NCI-H1694 (cell line): ENCODE results near the gene TOMM40.
"Not testable (repeated sequence)": the region's sequence is repeated elsewhere in the genome, so short reads cannot be mapped to it uniquely, and the experiment has no call there.

Experiments
- DNase-seq: peaks from one replicate; lab custom pipeline; 2025; lab: John Stamatoyannopoulos, UW

TOMM40 gene

GRCh38 chr19:44891016-44891882, at the start of gene TOMM40:
TSS of gene TOMM40 (plus strand) at chr19:44891254. CDS start at chr19:44891416, 162 bp downstream.
- DNase-seq, result peak; percentile 100

- DNase-seq, result no peak
These were observed 45.8 kb upstream of the TOMM40 start for GRCh38 chr19:44845286-44845611.

GRCh38 chr19:44845612-44846454, 45.2 kb upstream of the TOMM40 start, which contains the start of gene NECTIN2:
TSS of gene NECTIN2 (plus strand) at chr19:44846297. CDS start at chr19:44846526, 229 bp downstream.
- peak; percentile 96 for DNase-seq

GRCh38 chr19:44846455-44847143, 44.5 kb upstream of the TOMM40 start:
- DNase-seq, result no peak

- DNase-seq, result no peak
These were observed 43.7 kb upstream of the TOMM40 start for GRCh38 chr19:44847144-44848035.

GRCh38 chr19:44848036-44848811, 42.8 kb upstream of the TOMM40 start:
- no peak for DNase-seq

GRCh38 chr19:44848812-44849447, 42.1 kb upstream of the TOMM40 start:
- DNase-seq, result no peak

- no peak for DNase-seq
These were observed 40.4 kb upstream of the TOMM40 start for GRCh38 chr19:44850641-44851109.

GRCh38 chr19:44851427-44851826, 39.6 kb upstream of the TOMM40 start:
- DNase-seq, result no peak

GRCh38 chr19:44855606-44856005, 35.4 kb upstream of the TOMM40 start:
- no peak for DNase-seq

GRCh38 chr19:44856421-44857083, 34.5 kb upstream of the TOMM40 start:
- DNase-seq, result no peak

GRCh38 chr19:44857837-44858236, 33.2 kb upstream of the TOMM40 start:
- no peak for DNase-seq

- DNase-seq, result not testable (repeated sequence)
These were observed 29.5 kb upstream of the TOMM40 start for GRCh38 chr19:44861576-44861975.

- DNase-seq, result no peak
These were observed 27.1 kb upstream of the TOMM40 start for GRCh38 chr19:44863990-44864389.

GRCh38 chr19:44865196-44865767, 25.8 kb upstream of the TOMM40 start:
- no peak for DNase-seq

GRCh38 chr19:44866664-44867063, 24.4 kb upstream of the TOMM40 start:
- no peak for DNase-seq

GRCh38 chr19:44867578-44867977, 23.5 kb upstream of the TOMM40 start:
- DNase-seq, result no peak

- DNase-seq, result no peak
These were observed 21.2 kb upstream of the TOMM40 start for GRCh38 chr19:44869733-44870470.
